Measurements from ENCODE around the gene MICA. TPM values are rescaled to one million over a fixed set of nuclear protein-coding genes. Genes with fewer than 3 reads are reported as not detected.
"Not testable (repeated sequence)": the region's sequence is repeated elsewhere in the genome, so short reads cannot be mapped to it uniquely, and the experiment has no call there.

MICA gene
- total RNA-seq, 1 donor from 2014 or later, result 70.0 TPM

DNA sequence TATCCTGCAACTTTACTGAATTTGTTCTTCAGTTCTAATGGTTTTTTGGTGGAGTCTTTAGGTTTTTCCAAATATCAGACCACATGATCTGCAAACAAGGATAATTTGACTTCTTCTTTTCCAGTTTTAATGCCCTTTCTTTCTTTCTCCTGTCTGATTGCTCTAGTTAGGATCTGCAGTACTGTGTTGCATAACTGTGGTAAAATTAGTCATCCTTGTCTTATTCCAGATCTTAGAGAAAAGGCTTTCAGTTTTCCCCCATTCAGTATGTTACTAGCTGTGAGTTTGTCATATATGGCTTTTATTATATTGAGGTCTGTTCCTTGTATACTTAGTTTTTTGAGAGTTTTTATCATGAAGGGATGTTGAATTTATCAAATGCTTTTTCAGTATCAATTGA, 4.3 kb downstream of the MICA start:
- H3K4me1 ChIP-seq (ENCODE audit: insufficient read depth, low read length), result peaks cover 27% of the 10 kb centered on the region
- H3K9me3 Mint-ChIP-seq (ENCODE audit: unreplicated experiment), result no peaks in the 10 kb centered on the region
- H3K27ac Mint-ChIP-seq (ENCODE audit: unreplicated experiment), result peak overlapping the region; percentile 62
- H3K4me3 ChIP-seq (ENCODE audit: insufficient read depth, low read depth, low read length), result no peak overlapping the region
- H3K9me3 ChIP-seq (ENCODE audit: insufficient read depth, low read depth, low read length), result no peaks in the 10 kb centered on the region
- DNase-seq (ENCODE audit: low read depth) (peak; percentile 75), FAIRE-seq (peak; percentile 29)
- TF ChIP-seq EZH2 (IDR thresholded peaks at IDR 0.05; ENCODE audit: insufficient read depth, low read length), result no peak
- TF ChIP-seq, protein P1, sequence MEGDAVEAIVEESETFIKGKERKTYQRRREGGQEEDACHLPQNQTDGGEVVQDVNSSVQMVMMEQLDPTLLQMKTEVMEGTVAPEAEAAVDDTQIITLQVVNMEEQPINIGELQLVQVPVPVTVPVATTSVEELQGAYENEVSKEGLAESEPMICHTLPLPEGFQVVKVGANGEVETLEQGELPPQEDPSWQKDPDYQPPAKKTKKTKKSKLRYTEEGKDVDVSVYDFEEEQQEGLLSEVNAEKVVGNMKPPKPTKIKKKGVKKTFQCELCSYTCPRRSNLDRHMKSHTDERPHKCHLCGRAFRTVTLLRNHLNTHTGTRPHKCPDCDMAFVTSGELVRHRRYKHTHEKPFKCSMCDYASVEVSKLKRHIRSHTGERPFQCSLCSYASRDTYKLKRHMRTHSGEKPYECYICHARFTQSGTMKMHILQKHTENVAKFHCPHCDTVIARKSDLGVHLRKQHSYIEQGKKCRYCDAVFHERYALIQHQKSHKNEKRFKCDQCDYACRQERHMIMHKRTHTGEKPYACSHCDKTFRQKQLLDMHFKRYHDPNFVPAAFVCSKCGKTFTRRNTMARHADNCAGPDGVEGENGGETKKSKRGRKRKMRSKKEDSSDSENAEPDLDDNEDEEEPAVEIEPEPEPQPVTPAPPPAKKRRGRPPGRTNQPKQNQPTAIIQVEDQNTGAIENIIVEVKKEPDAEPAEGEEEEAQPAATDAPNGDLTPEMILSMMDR (IDR thresholded peaks at IDR 0.05; ENCODE audit: insufficient read depth, low read depth, low read length), result no peak
- peaks cover 26% of the 10 kb centered on the region for H3K4me1 Mint-ChIP-seq (ENCODE audit: low read depth, unreplicated experiment)
- no peak overlapping the region for H2AFZ ChIP-seq (ENCODE audit: low read depth, low read length)
- no peak overlapping the region for H3K27ac ChIP-seq (ENCODE audit: low read depth, low read length)
- H3K27me3 ChIP-seq (ENCODE audit: insufficient read depth, low read length), result no peaks in the 10 kb centered on the region
- H3K4me3 Mint-ChIP-seq (ENCODE audit: unreplicated experiment), result peak overlapping the region; percentile 60
- H3K36me3 Mint-ChIP-seq (ENCODE audit: low read depth, unreplicated experiment), result peaks cover 12% of the 10 kb centered on the region
- peak overlapping the region; percentile 58 for H3K4me2 ChIP-seq (ENCODE audit: low read length)
- H3K9ac ChIP-seq (ENCODE audit: low read length), result peak overlapping the region; percentile 1
- peaks cover 94% of the 10 kb centered on the region for H3K79me2 ChIP-seq (ENCODE audit: insufficient read depth, low read length)
- peaks cover 90% of the 10 kb centered on the region for H4K20me1 ChIP-seq (ENCODE audit: insufficient read depth, low read length)
- H3K36me3 ChIP-seq (ENCODE audit: insufficient read depth, low read length), result peaks cover 4% of the 10 kb centered on the region
- H3K27me3 Mint-ChIP-seq (ENCODE audit: low read depth, unreplicated experiment), result no peaks in the 10 kb centered on the region

DNA sequence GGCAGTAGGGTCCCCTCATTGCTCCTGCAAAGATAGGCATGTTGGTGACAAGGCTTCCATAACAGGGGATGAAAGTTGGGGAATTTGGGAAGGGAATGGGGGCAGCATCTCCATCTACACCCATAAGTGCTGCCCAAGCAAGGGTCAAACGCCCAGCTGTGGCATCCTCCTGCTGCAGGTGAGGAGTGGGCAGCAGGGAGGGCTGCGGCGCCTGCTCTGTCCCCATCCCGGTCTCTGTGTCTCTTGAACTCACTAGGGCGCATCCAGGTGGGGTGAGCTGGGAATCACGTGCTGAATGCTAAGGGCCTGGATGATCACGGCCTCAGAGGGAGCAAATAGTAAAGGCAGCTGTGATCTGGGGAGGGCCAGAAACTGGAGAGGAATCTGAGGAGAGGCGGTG, 9.1 kb downstream of the MICA start:
- Mint-ChIP-seq H3K36me3 (ENCODE audit: low read depth, unreplicated experiment) (peaks cover 21% of the 10 kb centered on the region), H3K27me3 (ENCODE audit: low read depth, unreplicated experiment) (no peaks in the 10 kb centered on the region), H3K27ac (ENCODE audit: unreplicated experiment) (no peak overlapping the region), H3K4me3 (ENCODE audit: unreplicated experiment) (no peak overlapping the region), H3K4me1 (ENCODE audit: low read depth, unreplicated experiment) (peaks cover 15% of the 10 kb centered on the region), H3K9me3 (ENCODE audit: unreplicated experiment) (no peaks in the 10 kb centered on the region)
- H3K9ac ChIP-seq (ENCODE audit: low read length), result no peak overlapping the region
- H3K36me3 ChIP-seq (ENCODE audit: insufficient read depth, low read length), result peaks cover 16% of the 10 kb centered on the region
- no peak for DNase-seq (ENCODE audit: low read depth)
- FAIRE-seq, result no peak
- no peaks in the 10 kb centered on the region for H3K27me3 ChIP-seq (ENCODE audit: insufficient read depth, low read length)
- H4K20me1 ChIP-seq (ENCODE audit: insufficient read depth, low read length), result peaks cover 65% of the 10 kb centered on the region
- TF ChIP-seq, protein P1 (IDR thresholded peaks at IDR 0.05; ENCODE audit: insufficient read depth, low read depth, low read length), result no peak
- TF ChIP-seq EZH2 (IDR thresholded peaks at IDR 0.05; ENCODE audit: insufficient read depth, low read length), result no peak
- H3K9me3 ChIP-seq (ENCODE audit: insufficient read depth, low read depth, low read length), result peaks cover 4% of the 10 kb centered on the region
- H3K4me3 ChIP-seq (ENCODE audit: insufficient read depth, low read depth, low read length), result no peak overlapping the region
- H3K4me2 ChIP-seq (ENCODE audit: low read length), result no peak overlapping the region
- peaks cover 55% of the 10 kb centered on the region for H3K79me2 ChIP-seq (ENCODE audit: insufficient read depth, low read length)
- H3K27ac ChIP-seq (ENCODE audit: low read depth, low read length), result no peak overlapping the region
- peaks cover 10% of the 10 kb centered on the region for H3K4me1 ChIP-seq (ENCODE audit: insufficient read depth, low read length)
- no peak overlapping the region for H2AFZ ChIP-seq (ENCODE audit: low read depth, low read length)

DNA sequence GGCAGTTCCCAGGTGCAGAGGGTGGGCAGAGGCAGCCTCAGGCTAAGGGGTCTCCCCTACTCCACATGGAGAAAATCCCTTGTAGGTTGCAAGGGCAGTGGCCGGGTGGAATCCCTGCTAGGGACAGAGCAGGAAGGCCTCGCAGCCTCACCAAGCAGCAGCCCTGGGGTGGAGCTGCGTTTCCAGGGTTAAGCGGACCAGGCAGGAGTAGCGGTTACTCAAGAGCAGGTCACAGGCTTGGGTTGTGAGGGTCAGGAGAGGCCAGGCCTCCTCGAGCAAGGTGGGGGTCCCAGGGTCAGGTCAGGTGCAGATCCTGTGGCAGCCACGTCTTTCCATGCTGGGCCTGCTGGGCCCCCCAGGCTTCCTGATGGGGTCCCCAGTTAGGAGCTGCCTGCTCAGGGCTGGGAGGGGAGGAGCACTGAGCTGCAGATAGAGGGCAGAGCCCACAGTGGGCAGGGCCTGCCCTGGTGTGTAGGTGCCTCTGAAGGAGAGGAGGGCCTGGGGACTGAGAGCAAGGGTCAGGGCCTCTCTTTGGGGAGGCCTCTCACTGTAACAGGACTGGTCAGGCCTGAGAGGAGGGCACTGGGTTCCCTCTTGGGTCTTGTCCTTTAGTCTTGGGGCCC, 10.9 kb downstream of the MICA start:
- not testable (repeated sequence) for H2AFZ ChIP-seq (ENCODE audit: low read depth, low read length); H3K4me2 ChIP-seq (ENCODE audit: low read length); H3K27me3 ChIP-seq (ENCODE audit: insufficient read depth, low read length); H3K27ac ChIP-seq (ENCODE audit: low read depth, low read length); FAIRE-seq; H3K4me1 Mint-ChIP-seq (ENCODE audit: low read depth, unreplicated experiment); H3K27ac Mint-ChIP-seq (ENCODE audit: unreplicated experiment); H3K9me3 ChIP-seq (ENCODE audit: insufficient read depth, low read depth, low read length); H3K4me3 ChIP-seq (ENCODE audit: insufficient read depth, low read depth, low read length); H3K9ac ChIP-seq (ENCODE audit: low read length); H3K4me3 Mint-ChIP-seq (ENCODE audit: unreplicated experiment); H3K4me1 ChIP-seq (ENCODE audit: insufficient read depth, low read length); DNase-seq (ENCODE audit: low read depth); H3K27me3 Mint-ChIP-seq (ENCODE audit: low read depth, unreplicated experiment); H3K9me3 Mint-ChIP-seq (ENCODE audit: unreplicated experiment)
- H3K79me2 ChIP-seq (ENCODE audit: insufficient read depth, low read length), result peaks cover 37% of the 10 kb centered on the region
- peaks cover 21% of the 10 kb centered on the region for H3K36me3 Mint-ChIP-seq (ENCODE audit: low read depth, unreplicated experiment)
- peaks cover 55% of the 10 kb centered on the region for H4K20me1 ChIP-seq (ENCODE audit: insufficient read depth, low read length)
- peaks cover 16% of the 10 kb centered on the region for H3K36me3 ChIP-seq (ENCODE audit: insufficient read depth, low read length)

All from astrocyte (in vitro differentiated cells and primary cell).